Activated T-helper 1 cell treated with Interleukin-2 at 50 U/mL for 16 hours (primary cell): ENCODE measurements around the gene TDRD7.
A peak's percentile ranks its signal among the peaks of the same experiment; 100 is the strongest.

Experiments used
- DNase-seq: peaks from one replicate; pipeline ENCODE4 v3.0.0-alpha.2; 2020; ENCODE audit warnings: low read depth

The TDRD7 gene

DNA sequence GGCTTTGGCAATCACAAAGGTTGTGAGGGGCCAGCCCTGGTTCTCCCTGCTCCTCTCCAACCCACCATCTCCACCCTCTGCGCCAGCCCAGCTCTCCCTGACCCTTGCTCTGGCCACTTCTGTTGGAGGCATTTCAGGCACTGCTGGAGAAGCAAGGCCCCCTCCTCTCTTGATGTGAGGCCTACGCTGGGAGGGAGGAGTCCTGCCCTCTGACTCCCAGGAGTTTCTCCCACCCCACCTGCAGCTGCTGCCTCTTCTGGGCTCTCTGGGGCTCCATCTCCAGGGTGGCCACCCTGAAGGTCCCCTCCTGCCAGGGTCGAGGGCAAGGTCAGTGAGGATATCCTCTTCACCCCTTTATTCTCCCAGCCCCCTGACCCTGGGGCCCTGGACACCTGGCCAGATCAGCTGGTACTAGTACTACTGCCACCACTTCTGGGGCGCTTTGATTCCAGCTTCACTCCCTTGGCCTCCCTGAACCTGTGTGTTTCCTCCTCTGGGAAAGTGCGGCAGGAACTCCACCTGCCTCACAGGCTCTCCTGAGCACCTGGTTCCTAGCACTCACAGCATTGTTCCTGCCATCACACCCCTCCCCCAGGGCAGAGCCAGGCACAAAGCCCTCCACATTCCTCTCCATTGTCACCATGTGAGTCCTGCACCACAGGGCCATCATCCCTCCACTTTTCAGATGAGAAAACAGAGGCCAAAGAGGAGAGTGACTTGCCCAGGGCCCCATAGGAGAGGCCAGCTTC is 23.8 kb upstream of the TDRD7 start:
- DNase-seq: no peak

DNA sequence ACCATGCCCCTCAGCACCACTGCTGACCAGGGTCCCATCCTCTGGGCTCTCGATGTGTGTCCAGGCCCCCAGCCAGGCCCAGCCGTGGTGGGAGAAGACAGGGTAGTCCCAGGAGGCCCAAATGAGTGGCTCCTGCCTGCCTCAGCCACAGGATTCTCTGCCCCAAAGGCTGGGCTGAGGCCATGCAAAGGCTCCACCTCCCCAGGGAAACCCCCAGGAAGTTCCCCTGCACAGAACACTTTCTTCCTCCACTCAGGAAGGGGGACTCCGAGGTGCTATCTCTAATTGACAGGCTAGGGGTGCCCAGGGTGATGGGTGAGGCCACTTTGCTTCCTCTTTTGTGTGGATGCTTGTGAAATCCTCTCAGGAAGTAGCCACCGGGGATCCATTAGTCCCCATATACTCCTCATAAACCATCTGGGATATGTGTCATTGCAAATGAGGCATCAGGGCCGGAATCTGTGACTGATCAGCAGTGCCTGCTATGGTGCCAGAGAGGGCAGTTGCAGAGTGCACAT is 23.1 kb upstream of the TDRD7 start:
- DNase-seq: no peak

DNA sequence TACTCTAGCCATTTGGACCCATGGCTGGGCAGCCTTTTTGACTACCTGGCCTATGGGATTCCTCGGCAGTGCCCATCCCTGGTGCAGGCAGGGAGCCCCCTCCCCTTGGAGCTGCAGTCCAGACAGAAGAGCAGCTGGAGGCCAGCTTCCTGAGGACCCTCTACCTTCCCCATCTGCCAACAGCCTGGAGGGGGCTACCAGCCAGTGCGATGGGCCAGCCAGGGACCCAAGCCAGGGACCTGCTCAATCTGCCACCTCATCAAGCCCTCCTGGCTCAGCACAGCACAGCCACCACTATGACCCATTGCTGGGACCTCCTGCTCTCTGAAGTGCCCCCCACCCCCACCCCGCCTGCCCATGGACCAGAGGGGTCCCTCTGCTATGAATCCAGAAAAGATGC is 22.6 kb upstream of the TDRD7 start:
- DNase-seq: no peak

DNA sequence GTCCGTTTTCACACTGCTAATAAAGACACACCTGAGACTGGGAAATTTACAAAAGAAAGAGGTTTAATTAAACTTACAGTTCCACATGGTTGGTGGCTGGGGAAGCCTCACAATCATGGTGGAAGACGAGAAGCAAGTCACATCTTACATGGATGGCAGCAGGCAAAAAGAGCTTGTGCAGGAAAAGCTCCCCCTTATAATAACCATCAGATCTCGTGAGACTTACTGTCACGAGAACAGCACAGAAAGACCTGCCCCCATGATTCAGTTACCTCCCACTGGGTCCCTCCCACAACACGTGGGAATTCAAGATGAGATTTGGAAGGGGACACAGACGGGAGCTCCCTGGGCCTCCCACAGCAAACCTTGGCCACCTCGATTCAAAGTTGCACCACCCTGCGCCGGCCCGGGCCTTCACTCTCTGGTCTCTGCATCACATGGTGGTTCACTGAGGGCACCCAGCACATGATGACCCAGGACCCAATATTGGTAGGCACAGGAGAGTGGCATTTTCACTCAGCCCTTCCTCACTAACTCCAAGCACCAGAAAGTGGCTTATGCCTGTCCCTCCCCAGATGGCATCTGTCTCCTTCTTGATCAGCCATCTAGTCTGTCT is 21.0 kb upstream of the TDRD7 start:
- DNase-seq: no peak

DNA sequence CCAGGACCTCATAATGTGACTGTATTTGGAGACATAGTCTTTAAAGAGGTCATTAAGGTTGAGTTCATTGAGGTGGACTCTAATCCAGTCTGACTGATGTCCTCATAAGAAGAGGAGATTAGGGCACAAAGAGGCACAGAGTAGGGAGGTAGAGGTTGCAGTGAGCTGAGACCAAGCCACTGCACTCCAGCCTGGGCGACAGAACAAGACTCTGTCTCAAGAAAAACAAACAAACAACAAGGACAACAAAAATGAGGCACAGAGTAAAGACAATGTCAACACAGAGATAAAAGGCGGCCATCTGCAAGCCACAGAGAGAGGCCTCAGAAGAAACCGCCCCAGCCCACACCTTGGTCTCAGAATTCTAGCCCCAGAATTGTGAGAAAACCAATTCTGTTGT is 17.0 kb upstream of the TDRD7 start:
- no peak for DNase-seq

DNA sequence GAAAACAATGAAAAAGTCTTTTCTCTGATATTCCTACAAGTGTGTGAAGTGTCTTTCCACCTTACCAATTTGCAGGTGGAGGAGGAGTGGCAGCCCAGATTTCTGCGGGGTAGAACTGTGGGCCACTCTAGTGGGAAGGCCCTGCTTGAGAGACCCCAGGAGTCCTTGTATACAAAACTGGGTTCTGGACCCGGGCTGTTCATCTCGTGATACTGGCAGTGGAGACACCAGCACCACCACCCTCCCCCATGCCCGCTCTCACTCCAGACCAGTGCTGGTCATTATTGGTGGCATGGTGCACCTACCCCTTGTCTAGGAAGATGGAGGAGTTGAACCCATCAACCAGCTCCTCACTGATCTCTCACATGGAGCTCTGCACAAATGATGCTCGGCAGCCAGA is 16.2 kb upstream of the TDRD7 start:
- no peak for DNase-seq

DNA sequence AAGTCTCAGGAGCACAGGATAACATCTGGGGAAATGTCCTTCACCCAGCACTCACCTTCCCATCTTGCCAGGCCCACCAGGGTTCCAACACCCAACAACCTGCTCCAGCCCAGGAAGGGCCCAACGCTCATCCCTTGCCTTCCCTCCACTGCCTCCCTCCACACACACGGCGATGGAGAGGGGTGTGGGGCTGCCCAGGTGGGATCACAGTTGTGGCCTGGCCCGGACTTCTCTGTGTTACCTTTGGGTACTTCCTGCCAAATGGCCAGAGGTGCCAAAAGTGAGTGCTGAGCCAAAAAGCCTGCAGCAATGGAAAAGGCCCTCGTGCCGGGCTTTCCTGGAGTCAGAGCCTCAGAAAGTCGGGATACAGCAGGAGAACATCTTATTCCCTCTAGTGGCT is 15.6 kb upstream of the TDRD7 start:
- no peak for DNase-seq

DNA sequence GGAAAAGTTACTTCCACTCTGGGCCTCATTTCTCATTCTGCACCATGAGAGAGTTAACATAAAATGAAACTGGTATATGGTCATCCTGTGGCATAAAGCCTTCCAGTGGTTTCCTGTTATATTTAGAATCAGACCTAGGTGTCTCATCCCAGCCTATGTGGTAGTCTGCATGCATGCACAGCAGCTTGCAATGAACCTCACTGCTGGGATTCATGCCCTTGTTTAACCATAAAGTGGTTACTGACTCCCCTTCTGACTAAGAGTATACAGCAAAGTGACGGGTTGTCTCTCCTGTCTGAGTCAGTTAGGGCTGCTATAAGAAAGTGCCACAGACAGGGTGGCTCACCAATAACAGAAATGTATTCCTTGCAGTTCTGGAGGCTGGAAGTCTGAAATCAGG is 14.7 kb upstream of the TDRD7 start:
- no peak for DNase-seq

DNA sequence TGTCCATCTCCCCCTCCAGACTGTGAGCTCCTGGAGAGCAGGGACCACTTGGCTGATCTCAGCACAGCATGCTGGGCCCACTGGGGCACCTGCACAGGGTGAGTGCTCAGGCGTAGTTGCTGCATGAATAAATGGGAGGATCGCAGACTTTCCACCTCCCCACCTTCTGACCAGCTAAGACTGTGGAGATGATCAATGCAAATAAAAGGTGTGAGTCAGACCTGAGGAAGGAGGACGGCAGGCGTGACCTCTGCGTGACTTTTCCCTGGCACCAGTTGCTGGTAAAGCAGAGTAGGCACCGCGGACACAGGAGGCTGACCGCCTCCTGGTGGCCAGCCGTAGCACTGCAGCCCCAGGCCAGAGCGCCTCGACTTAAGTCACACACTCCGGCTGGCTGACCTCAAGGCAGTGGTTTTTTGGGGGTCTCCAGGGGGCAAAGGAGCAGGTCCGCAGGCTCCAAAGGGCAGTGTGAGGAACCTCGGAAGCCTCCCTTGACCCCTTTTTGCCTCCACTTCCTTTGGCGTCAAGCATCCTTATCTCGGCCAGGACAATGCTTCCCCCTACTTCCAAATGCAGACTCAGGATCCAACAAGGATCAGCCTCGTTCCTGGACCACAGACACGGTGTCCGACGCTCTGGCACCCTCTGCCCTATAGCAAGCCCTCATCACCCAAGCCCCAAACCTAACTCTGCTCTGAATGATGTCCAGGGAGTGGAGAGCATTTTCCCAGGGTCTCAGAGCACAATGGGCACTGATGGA is 12.7 kb upstream of the TDRD7 start:
- DNase-seq: peak; percentile 49

DNA sequence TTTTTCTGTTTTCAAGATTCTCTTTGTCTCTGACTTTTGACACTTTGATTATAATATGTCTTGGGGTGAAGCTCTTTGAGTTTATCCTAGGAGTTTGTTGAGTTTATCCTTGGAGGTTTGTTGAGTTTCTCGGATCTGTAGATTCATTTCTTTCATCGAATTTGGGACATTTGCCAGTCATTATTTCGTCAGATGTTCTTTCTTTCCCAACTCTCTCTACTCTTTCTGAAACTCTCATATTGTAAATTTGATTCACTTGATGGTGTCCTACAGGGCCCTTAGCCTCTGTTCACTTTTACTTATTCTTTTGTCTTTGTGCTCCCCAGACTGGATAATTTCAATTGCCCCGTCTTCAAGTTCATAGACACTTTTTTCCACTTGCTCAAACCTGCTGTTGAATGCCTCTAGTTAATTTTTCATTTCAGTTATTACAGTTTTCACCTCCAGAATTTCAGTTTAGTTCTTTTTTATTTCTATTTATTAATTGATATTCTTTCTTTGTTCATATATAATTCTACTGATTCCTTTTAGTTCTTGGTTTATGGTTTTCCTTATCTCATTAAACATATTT is 8.1 kb upstream of the TDRD7 start:
- no peak for DNase-seq

DNA sequence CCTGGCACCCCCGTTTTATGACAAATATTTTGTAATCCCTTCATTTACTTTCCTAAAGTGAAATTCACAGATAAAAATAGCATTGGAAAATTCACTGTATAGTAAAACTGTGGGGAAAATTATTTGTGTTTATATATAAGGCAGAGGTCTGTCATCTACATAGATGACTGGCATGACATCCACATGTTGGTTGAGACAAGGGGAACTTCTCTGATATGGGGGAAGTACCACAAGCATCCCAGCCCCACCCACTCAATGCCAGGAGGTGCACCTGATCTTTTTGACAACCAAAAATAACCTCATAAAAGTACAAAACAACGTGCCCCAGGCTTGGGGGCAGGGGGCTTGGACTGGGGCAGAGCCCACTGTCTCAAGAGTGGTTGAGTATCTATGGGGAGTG is 6.3 kb upstream of the TDRD7 start:
- DNase-seq: no peak

DNA sequence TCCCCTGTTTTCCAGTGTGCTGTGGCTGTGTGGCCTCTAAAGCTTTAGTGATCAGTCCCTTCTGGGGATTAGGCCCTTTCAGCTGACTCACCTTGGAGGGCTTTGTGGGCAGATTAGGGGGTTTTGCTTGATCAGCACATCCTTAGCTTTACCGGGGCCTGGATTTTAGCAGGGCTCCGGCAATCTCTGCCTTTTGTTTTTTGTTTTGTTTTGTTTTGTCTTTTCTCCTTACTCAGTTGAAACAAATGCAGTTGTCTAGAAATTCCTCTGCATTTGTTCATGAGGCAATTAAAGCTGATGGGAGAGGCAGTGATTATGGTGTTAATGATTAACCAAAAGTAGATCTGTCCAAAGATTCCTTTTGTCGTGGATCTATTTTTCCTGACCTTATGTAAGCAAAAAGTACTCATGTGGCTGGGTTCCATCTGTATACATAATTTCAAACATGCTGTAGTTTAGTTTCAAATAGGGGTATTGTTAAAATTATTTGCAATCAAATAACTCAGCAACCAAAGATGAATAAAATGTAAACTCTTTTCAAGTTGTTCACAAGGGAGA is 5.2 kb upstream of the TDRD7 start:
- no peak for DNase-seq

DNA sequence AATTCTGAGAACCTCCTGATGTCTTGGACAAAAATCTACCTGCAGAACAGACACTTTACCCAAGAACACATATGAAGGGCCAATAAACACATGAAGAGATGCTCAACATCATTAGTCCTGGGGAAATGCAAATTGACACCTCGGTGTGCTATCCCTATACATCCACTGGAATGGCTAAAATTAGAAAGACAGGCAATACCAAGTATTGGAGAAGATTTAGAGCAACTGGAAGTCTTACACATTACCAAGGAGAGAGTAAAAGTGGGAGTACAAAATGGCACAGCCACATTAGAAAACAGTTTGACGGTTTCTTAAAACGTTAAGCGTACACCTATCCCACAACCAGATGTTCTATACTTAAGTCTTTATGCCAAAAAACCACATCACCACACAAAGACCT is 3.3 kb upstream of the TDRD7 start:
- DNase-seq: no peak

DNA sequence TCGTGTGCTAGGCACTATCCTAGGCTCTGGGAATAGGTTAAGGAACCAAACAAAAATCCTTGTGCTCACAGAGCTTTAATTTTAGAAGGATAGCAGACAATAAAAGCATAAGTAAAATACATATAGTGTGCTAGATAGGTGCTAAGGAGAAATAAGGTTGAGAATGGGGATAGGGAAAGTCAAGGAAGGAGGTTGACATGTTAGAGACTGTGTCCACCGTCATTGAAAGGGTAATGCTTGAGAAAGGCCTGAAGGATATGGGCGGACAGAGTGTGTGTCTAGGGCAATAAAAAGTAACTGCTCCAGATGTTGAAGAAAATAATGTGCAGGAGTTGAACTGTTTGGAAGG is 482 bp upstream of the TDRD7 start:
- DNase-seq: no peak

DNA sequence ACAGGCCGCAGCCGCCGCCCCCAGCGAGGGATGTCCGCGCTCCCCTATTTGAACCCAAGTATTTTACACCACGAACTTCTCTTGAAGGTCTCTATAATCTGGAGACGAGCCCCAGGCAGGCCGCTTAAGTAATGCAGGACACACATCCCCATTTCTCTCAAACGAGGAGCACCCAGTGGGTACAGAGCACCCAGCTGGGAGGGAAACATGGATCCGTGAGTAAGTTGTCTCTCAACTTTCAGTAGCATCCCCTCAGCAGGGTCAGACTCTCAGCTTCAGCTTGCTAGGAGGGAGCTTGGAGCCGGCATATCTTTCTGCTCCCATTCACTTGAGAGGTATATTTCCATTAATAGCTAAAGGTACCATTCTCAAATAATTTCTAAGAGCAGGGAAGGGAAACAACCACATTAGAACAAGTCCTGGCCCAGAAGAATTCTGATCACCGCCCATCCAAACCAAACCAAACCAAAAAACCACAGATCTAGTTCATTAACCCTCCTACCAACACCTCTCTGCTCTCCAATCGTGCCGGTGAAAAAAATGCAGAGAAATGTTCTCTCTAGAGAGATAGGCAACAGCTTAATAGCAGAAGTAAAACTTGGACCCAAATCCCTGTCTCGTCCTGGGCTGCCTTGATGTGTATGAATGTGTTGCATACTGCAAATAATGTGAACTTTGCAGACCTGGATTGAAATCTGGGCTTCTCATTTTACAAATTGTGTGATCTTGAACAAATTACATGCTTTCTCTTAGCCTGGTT is 910 bp downstream of the TDRD7 start:
- DNase-seq: no peak

DNA sequence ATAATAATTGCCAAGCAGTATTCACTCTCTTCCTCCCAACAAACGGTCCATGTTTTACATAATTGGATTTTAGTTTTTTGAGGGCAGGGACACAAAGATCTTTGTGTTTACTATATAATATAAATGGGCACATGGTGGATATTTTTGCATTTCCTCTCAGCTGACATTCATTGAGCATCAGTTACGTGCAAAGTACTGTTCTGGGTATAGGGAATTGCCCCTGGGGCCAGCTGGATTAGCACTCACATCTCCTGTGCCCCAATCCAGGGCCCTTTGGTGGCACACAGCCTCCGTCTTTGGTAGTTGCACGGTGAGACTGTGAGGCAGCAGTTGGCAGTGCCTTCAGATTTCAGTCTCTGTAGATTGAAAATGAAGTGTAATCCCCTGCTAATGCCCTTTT is 1.6 kb downstream of the TDRD7 start:
- DNase-seq: no peak

DNA sequence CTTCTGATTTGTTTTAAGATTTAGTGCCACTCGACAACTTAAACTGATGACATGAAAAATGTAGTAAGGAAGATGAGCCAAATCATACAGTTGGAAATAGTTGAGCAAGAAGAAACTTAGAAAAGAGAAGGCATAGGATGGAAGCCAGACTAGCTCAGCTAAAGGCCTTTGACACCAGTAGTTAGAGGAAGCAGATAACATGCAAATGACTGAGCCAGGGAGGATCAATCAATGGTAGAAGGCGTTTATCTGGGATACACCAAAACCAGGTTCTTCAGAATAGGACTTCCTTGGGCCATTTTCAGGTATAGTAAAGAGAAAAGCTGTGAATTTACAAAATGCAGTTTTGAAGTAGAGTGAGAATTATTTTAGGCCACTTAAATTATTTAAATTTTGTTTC is 3.2 kb downstream of the TDRD7 start:
- DNase-seq: no peak

DNA sequence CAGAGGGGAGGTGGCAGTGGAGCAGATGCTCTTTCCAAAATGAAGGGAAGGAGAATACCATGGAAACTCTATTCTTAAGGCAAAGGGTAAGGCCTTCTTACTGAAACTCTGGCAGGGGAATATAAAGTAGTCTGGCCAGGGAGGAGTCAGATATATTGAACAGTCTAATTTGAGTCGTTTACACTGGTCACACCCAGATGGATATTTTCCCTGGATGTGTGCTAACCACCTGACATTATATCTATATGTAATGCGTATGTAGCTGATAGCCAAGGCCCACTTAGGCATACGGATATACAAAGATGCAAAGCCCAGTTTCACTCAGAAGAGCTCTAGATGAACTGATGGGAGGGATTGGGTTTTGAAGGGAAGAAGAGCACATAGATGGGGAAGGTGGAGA is 7.0 kb downstream of the TDRD7 start:
- DNase-seq: no peak

DNA sequence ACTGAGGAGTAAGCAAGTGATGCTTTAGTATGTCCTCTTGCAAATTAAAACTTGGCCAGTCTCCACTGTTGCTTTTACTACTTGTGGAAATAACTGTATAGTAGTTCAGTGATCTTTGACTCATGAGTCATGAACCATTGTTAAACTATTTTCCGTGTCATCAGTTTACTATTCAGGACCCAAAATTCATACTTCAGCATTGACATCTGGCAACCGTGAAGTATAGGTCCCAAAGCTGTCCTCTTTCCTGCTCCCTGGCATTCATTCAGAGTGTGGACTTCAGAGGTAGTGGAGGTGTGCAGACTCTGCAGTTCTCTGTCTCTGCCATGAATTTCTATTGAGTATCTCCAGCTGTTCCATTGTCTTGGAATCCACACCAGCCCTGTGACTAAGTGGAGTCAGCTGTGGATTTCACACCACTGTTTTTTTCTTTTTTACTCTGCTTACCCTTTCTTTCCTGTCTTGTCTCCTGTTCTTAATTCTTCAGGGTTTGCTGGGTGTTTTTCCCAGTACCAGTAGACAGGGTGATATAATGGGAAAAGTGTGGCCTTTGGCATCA is 7.5 kb downstream of the TDRD7 start:
- DNase-seq: no peak

DNA sequence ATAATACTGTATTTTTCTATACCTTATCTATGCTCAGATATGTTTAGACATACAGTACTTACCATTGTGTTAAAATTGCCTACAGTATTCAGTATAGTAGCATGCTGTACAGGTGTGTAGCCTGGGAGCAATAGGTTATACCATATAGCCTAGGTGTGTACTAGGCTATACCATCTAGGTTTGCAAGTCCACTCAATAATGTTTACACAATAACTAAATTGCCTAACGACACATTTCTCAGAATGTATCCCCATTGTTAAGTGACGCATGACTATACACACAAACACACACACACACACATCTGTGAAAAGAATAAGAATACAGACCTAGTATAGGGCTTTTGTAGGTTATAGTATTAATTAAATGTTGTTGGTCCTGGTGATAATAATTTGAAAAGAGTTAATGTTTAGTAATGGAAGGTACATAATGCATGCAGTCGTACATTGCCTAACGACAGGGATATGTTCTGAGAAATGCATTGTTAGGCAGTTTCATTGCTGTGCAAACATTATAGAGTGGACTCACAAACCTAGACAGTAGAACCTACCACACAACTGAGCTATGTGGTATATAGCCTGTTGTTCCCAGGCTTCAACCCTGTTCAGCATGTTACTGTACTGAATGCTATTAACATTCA is 13.6 kb downstream of the TDRD7 start:
- DNase-seq: no peak

DNA sequence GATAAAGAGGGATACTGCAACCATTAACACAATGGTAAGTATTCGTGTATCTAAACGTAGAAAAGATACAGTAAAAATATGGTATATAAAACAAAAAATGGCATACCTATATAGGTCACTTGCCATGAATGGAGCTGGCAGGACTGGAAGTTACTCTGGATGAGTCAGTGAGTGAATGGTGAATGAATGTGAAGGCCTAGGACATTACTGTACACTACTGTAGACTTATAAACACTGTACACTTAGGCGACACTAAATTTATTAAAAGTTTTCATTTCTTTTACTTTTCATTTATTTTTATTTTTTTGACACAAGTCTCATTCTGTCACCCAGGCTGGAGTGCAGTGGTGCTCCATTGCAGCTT is 14.1 kb downstream of the TDRD7 start:
- DNase-seq: no peak
